Measurements from ENCODE around the gene GNPAT. TPM values are rescaled to one million over a fixed set of nuclear protein-coding genes. Genes with fewer than 3 reads are reported as not detected.

GNPAT gene
- total and polyA plus RNA-seq, 10 of the 15 experiments (the other 5 are each of a cell fraction or from before 2014, with no cell fraction given), result 24.0 to 70.6 (median 47.2) TPM

GRCh38 chr1:231248778-231249177, 7.8 kb downstream of the GNPAT start:
- Histone ChIP-seq H3K4me3 (no peak overlapping the region), H3K27me3 (replicated peaks in 1 of 2; ENCODE audit: control insufficient read depth in 2 of 2, insufficient read depth in 2 of 2, low read length in 1 of 2) (no peaks in the 10 kb centered on the region), H3K4me1 (ENCODE audit: control insufficient read depth, insufficient read depth, low read length) (no peaks in the 10 kb centered on the region), H3K79me2 (ENCODE audit: control insufficient read depth, insufficient read depth, low read length) (peaks cover 17% of the 10 kb centered on the region), H2AFZ (ENCODE audit: control insufficient read depth, low read depth, low read length) (no peak overlapping the region), H3K27ac (ENCODE audit: control insufficient read depth, insufficient read depth) (no peak overlapping the region), H3K36me3 (ENCODE audit: control insufficient read depth in 2 of 2, insufficient read depth in 2 of 2, low read length in 1 of 2) (peaks cover 1 to 5% of the 10 kb centered on the region in 2 experiments; a peak in 3 of 4 replicates), H3K9ac (ENCODE audit: control insufficient read depth, insufficient read depth, low read length) (no peak overlapping the region), H4K20me1 (ENCODE audit: control insufficient read depth, insufficient read depth) (no peaks in the 10 kb centered on the region), H3K9me3 (replicated peaks; ENCODE audit: control insufficient read depth, insufficient read depth, low read length) (no peaks in the 10 kb centered on the region; the same call in 2 of the 3 replicates), H3K4me2 (ENCODE audit: control insufficient read depth, insufficient read depth) (no peak overlapping the region)
- TF ChIP-seq TCF12 (IDR thresholded peaks at IDR 0.05; ENCODE audit: low read depth, low read length), result no peak
- no peak for TF ChIP-seq JUNB (IDR thresholded peaks at IDR 0.05)
- TF ChIP-seq, protein P1, sequence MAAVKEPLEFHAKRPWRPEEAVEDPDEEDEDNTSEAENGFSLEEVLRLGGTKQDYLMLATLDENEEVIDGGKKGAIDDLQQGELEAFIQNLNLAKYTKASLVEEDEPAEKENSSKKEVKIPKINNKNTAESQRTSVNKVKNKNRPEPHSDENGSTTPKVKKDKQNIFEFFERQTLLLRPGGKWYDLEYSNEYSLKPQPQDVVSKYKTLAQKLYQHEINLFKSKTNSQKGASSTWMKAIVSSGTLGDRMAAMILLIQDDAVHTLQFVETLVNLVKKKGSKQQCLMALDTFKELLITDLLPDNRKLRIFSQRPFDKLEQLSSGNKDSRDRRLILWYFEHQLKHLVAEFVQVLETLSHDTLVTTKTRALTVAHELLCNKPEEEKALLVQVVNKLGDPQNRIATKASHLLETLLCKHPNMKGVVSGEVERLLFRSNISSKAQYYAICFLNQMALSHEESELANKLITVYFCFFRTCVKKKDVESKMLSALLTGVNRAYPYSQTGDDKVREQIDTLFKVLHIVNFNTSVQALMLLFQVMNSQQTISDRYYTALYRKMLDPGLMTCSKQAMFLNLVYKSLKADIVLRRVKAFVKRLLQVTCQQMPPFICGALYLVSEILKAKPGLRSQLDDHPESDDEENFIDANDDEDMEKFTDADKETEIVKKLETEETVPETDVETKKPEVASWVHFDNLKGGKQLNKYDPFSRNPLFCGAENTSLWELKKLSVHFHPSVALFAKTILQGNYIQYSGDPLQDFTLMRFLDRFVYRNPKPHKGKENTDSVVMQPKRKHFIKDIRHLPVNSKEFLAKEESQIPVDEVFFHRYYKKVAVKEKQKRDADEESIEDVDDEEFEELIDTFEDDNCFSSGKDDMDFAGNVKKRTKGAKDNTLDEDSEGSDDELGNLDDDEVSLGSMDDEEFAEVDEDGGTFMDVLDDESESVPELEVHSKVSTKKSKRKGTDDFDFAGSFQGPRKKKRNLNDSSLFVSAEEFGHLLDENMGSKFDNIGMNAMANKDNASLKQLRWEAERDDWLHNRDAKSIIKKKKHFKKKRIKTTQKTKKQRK (IDR thresholded peaks at IDR 0.05; ENCODE audit: low read depth, low read length), result no peak
- no peak for TF ChIP-seq CHD1 (IDR thresholded peaks at IDR 0.05; ENCODE audit: low read depth, low read length)
- no peak for TF ChIP-seq RAD51 (IDR thresholded peaks at IDR 0.05)
- no peak for TF ChIP-seq ZNF384 (IDR thresholded peaks at IDR 0.05; ENCODE audit: borderline replicate concordance, low read depth, low read length)
- no peak for TF ChIP-seq BRCA1 (IDR thresholded peaks at IDR 0.05; ENCODE audit: low read depth, low read length)
- ChIA-PET CTCF (no interaction called here), SMC1A (ENCODE audit: uncharacterized antibody, unreplicated experiment) (no interaction called here), POLR2A (no interaction called here), RAD21 (ENCODE audit: unreplicated experiment) (no interaction called here)
- intact Hi-C loops (cut with micrococcal nuclease; ENCODE audit: unreplicated experiment), result no loop called here
- in situ Hi-C loops (cut with MboI), result no loop called here
- no TSS peak for BruUV-seq (replicated peaks)
- FAIRE-seq, result peak; percentile 69
- no peak for DNase-seq (ENCODE audit: low read depth, low spot score)
- 96% methylated on average over 1 of the region's 1 CpG for WGBS (ENCODE audit: insufficient coverage, insufficient replicate concordance, low lambda C conversion rate, missing lambda C conversion rate)
- ATAC-seq, result no peak

Measured in GM12878 (cell line).